Esophagus squamous epithelium (tissue), 4 donors: ENCODE data around the gene TMC8.

Experiments
- POLR2A ChIP-seq, 4 donors: fragments of 450-650 bp; IDR thresholded peaks; one replicate each; pipeline ENCODE4 v1.6.1; 2017; ENCODE audit warnings: antibody characterized with exemption in 4 of 4, mild to moderate bottlenecking in 4 of 4, moderate library complexity in 3 of 4
- TF ChIP-seq, protein P1 (sequence below), 6 experiments: fragments of 450-650 bp in 4 of 6; fragments of 200-600 bp in 2 of 6; sonication (generic) in 2 of 6; IDR thresholded peaks; one replicate each; pipeline ENCODE4 v1.5.1; 2016 to 2019; ENCODE audit warnings: antibody characterized with exemption in 6 of 6, mild to moderate bottlenecking in 4 of 6, moderate library complexity in 4 of 6

- TF ChIP-seq, protein P1, sequence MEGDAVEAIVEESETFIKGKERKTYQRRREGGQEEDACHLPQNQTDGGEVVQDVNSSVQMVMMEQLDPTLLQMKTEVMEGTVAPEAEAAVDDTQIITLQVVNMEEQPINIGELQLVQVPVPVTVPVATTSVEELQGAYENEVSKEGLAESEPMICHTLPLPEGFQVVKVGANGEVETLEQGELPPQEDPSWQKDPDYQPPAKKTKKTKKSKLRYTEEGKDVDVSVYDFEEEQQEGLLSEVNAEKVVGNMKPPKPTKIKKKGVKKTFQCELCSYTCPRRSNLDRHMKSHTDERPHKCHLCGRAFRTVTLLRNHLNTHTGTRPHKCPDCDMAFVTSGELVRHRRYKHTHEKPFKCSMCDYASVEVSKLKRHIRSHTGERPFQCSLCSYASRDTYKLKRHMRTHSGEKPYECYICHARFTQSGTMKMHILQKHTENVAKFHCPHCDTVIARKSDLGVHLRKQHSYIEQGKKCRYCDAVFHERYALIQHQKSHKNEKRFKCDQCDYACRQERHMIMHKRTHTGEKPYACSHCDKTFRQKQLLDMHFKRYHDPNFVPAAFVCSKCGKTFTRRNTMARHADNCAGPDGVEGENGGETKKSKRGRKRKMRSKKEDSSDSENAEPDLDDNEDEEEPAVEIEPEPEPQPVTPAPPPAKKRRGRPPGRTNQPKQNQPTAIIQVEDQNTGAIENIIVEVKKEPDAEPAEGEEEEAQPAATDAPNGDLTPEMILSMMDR (IDR thresholded peaks at IDR 0.05): no peak
- TF ChIP-seq POLR2A (IDR thresholded peaks at IDR 0.05): no peak
Measured at GRCh38 chr17:78107457-78107856, 23.1 kb upstream of the TMC8 start.
